ENCODE results near the gene CNTNAP5. TPM values are rescaled to one million over a fixed set of nuclear protein-coding genes. Genes with fewer than 3 reads are reported as not detected.
"Not testable (repeated sequence)": the region's sequence is repeated elsewhere in the genome, so short reads cannot be mapped to it uniquely, and the experiment has no call there.

CNTNAP5 gene
- total RNA-seq, 1 donor = not detected

- not testable (repeated sequence) for H3K9me3 ChIP-seq (ENCODE audit: low read depth, low read length); H3K4me1 ChIP-seq (ENCODE audit: insufficient read depth, low read length); H3K27me3 ChIP-seq (ENCODE audit: insufficient read depth, low read length); H3K4me3 ChIP-seq (ENCODE audit: low read length)
Observed at GRCh38 chr2:124407836-124408534, 382.9 kb downstream of the CNTNAP5 start.

DNA sequence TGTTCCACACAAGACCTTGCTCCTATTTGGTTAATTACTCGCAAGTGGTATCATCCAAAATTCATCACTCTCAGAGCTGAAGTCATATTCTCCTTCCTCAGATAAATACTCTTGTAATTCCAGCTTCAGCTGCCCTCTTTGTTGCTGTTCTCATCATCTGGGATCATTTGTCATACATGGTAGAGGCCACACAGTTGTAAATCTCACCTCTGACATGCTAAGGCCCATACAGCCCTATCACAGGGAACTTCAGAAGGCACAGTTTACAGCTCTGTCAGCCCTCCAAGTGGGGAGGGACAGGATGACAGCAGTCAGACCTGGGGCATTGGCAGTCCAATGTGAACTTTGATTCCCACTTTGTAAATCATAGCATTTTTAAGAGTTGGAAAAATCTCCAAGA is 399.0 kb downstream of the CNTNAP5 start:
- no peaks in the 10 kb centered on the region for H3K9me3 ChIP-seq (ENCODE audit: low read depth, low read length)
- H3K4me3 ChIP-seq (ENCODE audit: low read length) = no peak overlapping the region
- no peaks in the 10 kb centered on the region for H3K4me1 ChIP-seq (ENCODE audit: insufficient read depth, low read length)
- H3K27me3 ChIP-seq (ENCODE audit: insufficient read depth, low read length) = no peaks in the 10 kb centered on the region

DNA sequence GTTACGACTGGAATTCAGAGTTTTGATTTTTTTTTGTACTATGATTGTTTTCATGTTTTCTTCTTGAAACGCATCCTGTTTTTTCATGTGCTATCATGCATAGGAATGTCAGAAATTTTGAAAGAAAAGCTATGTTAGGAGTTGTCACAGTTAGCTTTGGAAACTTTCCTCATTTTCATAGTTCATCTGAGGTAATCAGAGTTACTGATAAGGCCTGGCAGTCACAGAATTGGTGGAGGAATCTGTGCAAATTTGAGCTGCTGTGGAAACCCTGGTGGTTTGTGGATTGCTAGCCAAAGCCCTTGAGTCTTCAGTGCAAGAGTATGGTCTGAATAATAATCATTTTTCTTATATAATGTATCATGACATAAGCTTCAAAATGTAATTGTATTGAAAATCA is 401.0 kb downstream of the CNTNAP5 start:
- Histone ChIP-seq H3K9me3 (ENCODE audit: low read depth, low read length) (no peaks in the 10 kb centered on the region), H3K4me3 (ENCODE audit: low read length) (no peak overlapping the region), H3K27me3 (ENCODE audit: insufficient read depth, low read length) (no peaks in the 10 kb centered on the region), H3K4me1 (ENCODE audit: insufficient read depth, low read length) (no peaks in the 10 kb centered on the region)

GRCh38 chr2:124426625-124427024 is 401.5 kb downstream of the CNTNAP5 start:
- Histone ChIP-seq H3K4me1 (ENCODE audit: insufficient read depth, low read length) (no peaks in the 10 kb centered on the region), H3K4me3 (ENCODE audit: low read length) (no peak overlapping the region), H3K27me3 (ENCODE audit: insufficient read depth, low read length) (no peaks in the 10 kb centered on the region), H3K9me3 (ENCODE audit: low read depth, low read length) (no peaks in the 10 kb centered on the region)

GRCh38 chr2:124437811-124438210 is 412.7 kb downstream of the CNTNAP5 start:
- Histone ChIP-seq H3K27me3 (ENCODE audit: insufficient read depth, low read length) (no peaks in the 10 kb centered on the region), H3K4me1 (ENCODE audit: insufficient read depth, low read length) (no peaks in the 10 kb centered on the region), H3K4me3 (ENCODE audit: low read length) (no peak overlapping the region), H3K9me3 (ENCODE audit: low read depth, low read length) (peaks cover 5% of the 10 kb centered on the region)

GRCh38 chr2:124450481-124450880 is 425.4 kb downstream of the CNTNAP5 start:
- Histone ChIP-seq H3K4me3 (ENCODE audit: low read length) (no peak overlapping the region), H3K4me1 (ENCODE audit: insufficient read depth, low read length) (no peaks in the 10 kb centered on the region), H3K27me3 (ENCODE audit: insufficient read depth, low read length) (no peaks in the 10 kb centered on the region), H3K9me3 (ENCODE audit: low read depth, low read length) (no peaks in the 10 kb centered on the region)

DNA sequence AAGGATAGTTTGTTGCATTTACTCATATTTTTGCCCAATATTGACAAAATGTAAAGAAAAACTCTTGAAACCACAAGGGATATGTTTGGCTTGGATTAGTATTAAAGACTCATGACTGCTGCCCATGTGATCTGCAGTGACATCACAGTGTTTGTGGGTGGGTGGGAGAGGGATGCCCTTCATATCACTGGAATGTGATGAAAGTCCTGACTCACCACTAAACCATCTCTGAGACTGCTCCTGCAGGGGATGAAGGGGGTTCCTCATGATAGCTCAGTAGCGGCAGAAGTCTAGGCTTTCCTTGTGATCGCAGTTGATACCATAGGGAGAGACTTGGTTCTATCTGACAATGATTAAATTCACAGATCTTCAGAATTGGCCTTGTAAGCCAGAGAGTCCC is 451.2 kb downstream of the CNTNAP5 start:
- Histone ChIP-seq H3K9me3 (ENCODE audit: low read depth, low read length) (no peaks in the 10 kb centered on the region), H3K4me3 (ENCODE audit: low read length) (no peak overlapping the region), H3K4me1 (ENCODE audit: insufficient read depth, low read length) (no peaks in the 10 kb centered on the region), H3K27me3 (ENCODE audit: insufficient read depth, low read length) (no peaks in the 10 kb centered on the region)

GRCh38 chr2:124478761-124479160 is 453.7 kb downstream of the CNTNAP5 start:
- H3K4me1 ChIP-seq (ENCODE audit: insufficient read depth, low read length) = no peaks in the 10 kb centered on the region
- H3K9me3 ChIP-seq (ENCODE audit: low read depth, low read length) = no peaks in the 10 kb centered on the region
- no peak overlapping the region for H3K4me3 ChIP-seq (ENCODE audit: low read length)
- no peaks in the 10 kb centered on the region for H3K27me3 ChIP-seq (ENCODE audit: insufficient read depth, low read length)

DNA sequence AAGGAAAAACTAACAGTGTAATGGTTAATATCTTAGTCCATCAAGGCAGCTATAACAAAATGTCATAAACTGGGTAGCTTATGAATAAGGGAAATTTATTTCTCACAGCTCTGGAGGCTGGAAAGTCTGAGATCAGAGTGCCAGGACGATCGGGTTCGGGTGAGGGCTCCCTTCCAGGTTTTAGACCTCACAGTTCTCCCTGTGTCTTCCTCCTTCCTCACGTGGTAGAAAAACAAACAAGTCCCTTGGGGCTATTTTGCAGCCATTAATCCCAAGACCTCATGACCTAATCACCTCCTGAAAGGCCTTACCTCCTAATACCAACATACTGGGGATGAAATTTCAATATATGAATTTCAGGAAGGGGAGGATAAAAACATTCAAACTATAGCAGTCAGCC is 455.9 kb downstream of the CNTNAP5 start:
- no peak overlapping the region for H3K4me3 ChIP-seq (ENCODE audit: low read length)
- H3K9me3 ChIP-seq (ENCODE audit: low read depth, low read length) = no peaks in the 10 kb centered on the region
- no peaks in the 10 kb centered on the region for H3K27me3 ChIP-seq (ENCODE audit: insufficient read depth, low read length)
- no peaks in the 10 kb centered on the region for H3K4me1 ChIP-seq (ENCODE audit: insufficient read depth, low read length)

GRCh38 chr2:124482044-124482443 is 457.0 kb downstream of the CNTNAP5 start:
- Histone ChIP-seq H3K4me3 (ENCODE audit: low read length) (no peak overlapping the region), H3K9me3 (ENCODE audit: low read depth, low read length) (no peaks in the 10 kb centered on the region), H3K4me1 (ENCODE audit: insufficient read depth, low read length) (no peaks in the 10 kb centered on the region), H3K27me3 (ENCODE audit: insufficient read depth, low read length) (no peaks in the 10 kb centered on the region)

DNA sequence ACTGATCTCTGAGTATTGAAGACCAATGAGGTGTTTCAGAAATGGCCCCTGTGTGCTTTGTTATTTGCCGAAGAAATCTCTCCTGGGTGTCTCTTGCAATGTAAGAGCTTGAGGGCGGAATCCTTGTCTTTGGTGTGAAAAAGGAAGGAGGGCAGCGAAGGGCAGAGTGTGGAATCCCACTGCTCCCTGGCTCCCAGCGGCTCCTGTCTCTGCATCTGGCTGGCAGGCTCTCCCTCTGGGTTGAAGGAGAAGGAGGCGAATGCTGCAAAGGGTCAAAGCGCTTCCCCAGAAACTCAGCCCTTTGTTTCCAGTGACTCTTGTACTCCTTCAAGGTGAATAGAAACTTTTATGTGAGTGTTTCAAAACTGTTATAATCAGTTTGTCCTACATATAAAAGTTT is 457.5 kb downstream of the CNTNAP5 start:
- Histone ChIP-seq H3K4me3 (ENCODE audit: low read length) (no peak overlapping the region), H3K4me1 (ENCODE audit: insufficient read depth, low read length) (no peaks in the 10 kb centered on the region), H3K27me3 (ENCODE audit: insufficient read depth, low read length) (no peaks in the 10 kb centered on the region), H3K9me3 (ENCODE audit: low read depth, low read length) (no peaks in the 10 kb centered on the region)

DNA sequence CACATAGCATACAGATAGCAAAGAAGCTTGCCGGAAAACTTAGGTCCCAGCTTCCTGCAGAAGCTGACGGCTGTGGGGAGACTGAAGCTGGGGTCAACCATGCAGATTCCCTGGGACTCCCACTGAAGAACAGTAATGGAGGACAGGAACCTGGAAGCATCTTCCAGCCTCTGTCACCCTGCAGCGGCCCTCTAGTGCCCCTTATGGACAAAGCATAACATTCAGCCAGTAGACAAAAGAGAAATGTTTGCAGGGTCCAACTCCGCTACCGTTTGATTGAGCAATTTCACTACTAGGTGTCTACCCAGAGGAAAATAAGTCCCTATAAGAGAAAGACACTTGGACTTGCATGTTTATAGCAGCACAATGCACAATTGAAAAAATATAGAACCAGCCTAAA is 460.6 kb downstream of the CNTNAP5 start:
- no peaks in the 10 kb centered on the region for H3K9me3 ChIP-seq (ENCODE audit: low read depth, low read length)
- no peaks in the 10 kb centered on the region for H3K27me3 ChIP-seq (ENCODE audit: insufficient read depth, low read length)
- no peak overlapping the region for H3K4me3 ChIP-seq (ENCODE audit: low read length)
- no peaks in the 10 kb centered on the region for H3K4me1 ChIP-seq (ENCODE audit: insufficient read depth, low read length)

GRCh38 chr2:124489686-124490085 is 464.6 kb downstream of the CNTNAP5 start:
- Histone ChIP-seq H3K4me3 (ENCODE audit: low read length) (no peak overlapping the region), H3K4me1 (ENCODE audit: insufficient read depth, low read length) (no peaks in the 10 kb centered on the region), H3K9me3 (ENCODE audit: low read depth, low read length) (no peaks in the 10 kb centered on the region), H3K27me3 (ENCODE audit: insufficient read depth, low read length) (no peaks in the 10 kb centered on the region)

DNA sequence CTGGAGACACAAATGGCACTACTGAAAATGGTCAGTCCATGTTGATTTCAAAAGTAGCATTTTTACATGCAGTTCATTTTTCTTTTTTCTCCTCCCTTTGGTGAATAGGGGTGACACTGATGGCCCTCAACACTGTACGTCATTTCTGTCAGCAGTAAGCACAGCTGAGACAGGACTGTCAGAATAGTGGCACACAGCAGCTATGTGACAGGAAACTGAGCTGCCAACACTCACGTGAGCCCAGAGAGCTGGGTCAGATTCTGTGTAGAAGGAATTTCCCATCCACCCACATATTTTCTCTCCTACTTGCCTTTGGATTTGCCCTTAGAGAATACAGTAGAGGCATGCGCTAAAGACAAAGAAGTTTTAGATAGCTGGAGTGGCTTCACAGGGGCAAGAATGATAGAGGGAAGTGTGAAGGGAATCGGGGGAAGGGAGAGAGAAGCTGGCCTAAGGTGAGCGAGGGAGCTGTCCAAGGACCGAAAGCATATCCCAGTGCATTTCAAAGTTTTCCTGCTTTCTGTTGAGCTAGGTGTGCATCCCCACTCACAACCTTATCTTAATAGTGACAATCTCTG is 476.6 kb downstream of the CNTNAP5 start:
- Histone ChIP-seq H3K4me3 (ENCODE audit: low read length) (no peak overlapping the region), H3K9me3 (ENCODE audit: low read depth, low read length) (no peaks in the 10 kb centered on the region), H3K27me3 (ENCODE audit: insufficient read depth, low read length) (no peaks in the 10 kb centered on the region), H3K4me1 (ENCODE audit: insufficient read depth, low read length) (no peaks in the 10 kb centered on the region)

DNA sequence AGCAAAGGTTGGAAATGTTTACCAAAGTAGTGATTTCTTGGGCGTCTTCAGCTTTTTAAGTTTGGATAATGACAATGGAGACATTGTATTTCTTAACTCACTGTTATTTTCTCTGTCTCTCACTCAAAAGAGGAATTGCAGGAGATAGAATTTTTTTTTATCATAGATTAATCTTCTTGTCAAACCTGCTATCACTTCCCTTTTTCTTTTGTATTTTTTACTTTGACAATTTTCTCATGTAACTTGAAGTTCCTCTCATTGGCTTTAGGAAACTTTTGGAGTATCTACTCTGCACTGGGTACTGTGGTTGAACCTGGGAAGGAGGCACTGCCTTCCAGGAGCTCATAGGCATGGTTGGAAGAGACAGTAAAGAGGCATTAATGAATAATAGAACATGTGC is 489.1 kb downstream of the CNTNAP5 start:
- Histone ChIP-seq H3K4me3 (ENCODE audit: low read length) (no peak overlapping the region), H3K9me3 (ENCODE audit: low read depth, low read length) (no peaks in the 10 kb centered on the region), H3K27me3 (ENCODE audit: insufficient read depth, low read length) (no peaks in the 10 kb centered on the region), H3K4me1 (ENCODE audit: insufficient read depth, low read length) (no peaks in the 10 kb centered on the region)

- Histone ChIP-seq H3K9me3 (ENCODE audit: low read depth, low read length) (no peaks in the 10 kb centered on the region), H3K27me3 (ENCODE audit: insufficient read depth, low read length) (no peaks in the 10 kb centered on the region), H3K4me3 (ENCODE audit: low read length) (no peak overlapping the region), H3K4me1 (ENCODE audit: insufficient read depth, low read length) (no peaks in the 10 kb centered on the region)
Observed at GRCh38 chr2:124520953-124521352, 495.9 kb downstream of the CNTNAP5 start.
